ENCODE results near the gene DIP2C.

DNA sequence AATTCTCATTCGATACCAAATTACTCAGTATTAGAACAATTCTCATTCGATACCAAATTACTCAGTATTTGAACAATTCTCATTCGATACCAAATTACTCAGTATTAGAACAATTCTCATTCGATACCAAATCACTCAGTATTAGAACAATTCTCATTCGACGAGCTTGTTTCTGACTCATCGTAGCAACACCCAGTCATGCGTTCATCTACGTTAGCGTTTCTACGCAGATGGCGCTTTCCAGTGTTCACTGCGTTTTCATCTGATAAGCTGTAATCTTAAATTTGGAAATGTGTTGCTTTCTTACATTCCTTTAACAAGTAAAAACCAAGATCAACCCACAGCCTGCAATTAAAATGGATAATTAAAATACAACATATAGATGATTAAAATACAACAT, 277.9 kb downstream of the DIP2C start:
- TF ChIP-seq CTCF (conservative IDR thresholded peaks at IDR 0.05) = no peak
- no peak for TF ChIP-seq ZFX (IDR thresholded peaks at IDR 0.05)
